Caco-2 (cell line): Measurements from ENCODE around the gene SART1. TPM values are rescaled to one million over a fixed set of nuclear protein-coding genes. Genes with fewer than 3 reads are reported as not detected.

Source experiments
- BruUV-seq: library from RNA; stranded (reverse); fragments of 400-500 nt; replicated peaks from 2 replicates; lab custom pipeline; 2021; lab: Mats Ljungman, UMichigan
- CTCF ChIA-PET: fragments of 300-600 bp; sonication (Branson Sonifier 250); formaldehyde crosslinking; loops from one replicate; lab custom pipeline; 2022; ENCODE audit warnings: antibody characterized with exemption; lab: Charles Lee
- POLR2A ChIA-PET: fragments of 300-600 bp; sonication (Branson Sonifier 250); formaldehyde crosslinking; loops from one replicate; lab custom pipeline; 2022; ENCODE audit warnings: antibody characterized with exemption; lab: Charles Lee
- DNase-seq, 2 experiments: peaks; one replicate each; pipeline versions ENCODE4 v3.0.0 to v3.0.0-alpha.2; 2020 to 2022
- H3K27me3 ChIP-seq: replicated peaks from 2 replicates; pipeline ENCODE4 v1.6.0; 2011; ENCODE audit warnings: low read length; ENCODE audit not compliant: control insufficient read depth, insufficient read depth
- H3K36me3 ChIP-seq: 2 replicates; pipeline ENCODE4 v1.5.1; 2011; ENCODE audit warnings: low read length; ENCODE audit not compliant: control insufficient read depth, insufficient read depth
- H3K4me1 ChIP-seq: fragments of 250-450 bp; sonication (Bioruptor Pico); 2 replicates; pipeline ENCODE4 v1.5.1; 2020; ENCODE audit warnings: mild to moderate bottlenecking
- H3K4me3 ChIP-seq: 2 replicates; pipeline ENCODE4 v1.5.1; 2011; ENCODE audit warnings: low read depth, mild to moderate bottlenecking, control low read depth, low read length
- H3K9me3 ChIP-seq: fragments of 250-450 bp; sonication (Bioruptor Pico); 2 replicates; pipeline ENCODE4 v1.5.1; 2020; ENCODE audit warnings: mild to moderate bottlenecking, moderate library complexity
- H3K27ac Mint-ChIP-seq: one replicate; pipeline ENCODE4 v1.8.0; 2022; ENCODE audit warnings: mixed read lengths; ENCODE audit not compliant: unreplicated experiment
- H3K27me3 Mint-ChIP-seq: one replicate; pipeline ENCODE4 v1.8.0; 2022; ENCODE audit warnings: mixed read lengths; ENCODE audit not compliant: insufficient read depth, unreplicated experiment
- H3K36me3 Mint-ChIP-seq: one replicate; pipeline ENCODE4 v1.8.0; 2022; ENCODE audit warnings: mild to moderate bottlenecking, mixed read lengths; ENCODE audit not compliant: insufficient read depth, unreplicated experiment
- H3K4me1 Mint-ChIP-seq: one replicate; pipeline ENCODE4 v1.8.0; 2022; ENCODE audit warnings: low read depth, mixed read lengths; ENCODE audit not compliant: unreplicated experiment
- H3K4me3 Mint-ChIP-seq: one replicate; pipeline ENCODE4 v1.8.0; 2022; ENCODE audit warnings: mild to moderate bottlenecking, moderate library complexity, mixed read lengths; ENCODE audit not compliant: unreplicated experiment
- H3K9me3 Mint-ChIP-seq: one replicate; pipeline ENCODE4 v1.8.0; 2022; ENCODE audit warnings: mixed read lengths; ENCODE audit not compliant: unreplicated experiment
- CTCF ChIP-seq, 2 experiments: fragments of 200-600 bp in 1 of 2; IDR thresholded peaks; 1 replicate in 1 of 2; 2 replicates in 1 of 2; pipeline versions ENCODE4 v1.5.1 to v1.8.0; 2011 to 2022; ENCODE audit warnings: antibody characterized with exemption in 1 of 2, control low read depth in 1 of 2, inconsistent platforms in 1 of 2, low read depth in 1 of 2, low read length in 1 of 2, mild to moderate bottlenecking in 1 of 2, moderate library complexity in 1 of 2; ENCODE audit not compliant: insufficient read depth in 1 of 2, severe bottlenecking in 1 of 2, unreplicated experiment in 1 of 2
- intact Hi-C: fragments of 100-400 bp; cut with micrococcal nuclease; formaldehyde crosslinking; loops from one replicate; pipeline ENCODE4 v1.10.0; 2022; ENCODE audit not compliant: unreplicated experiment
- total RNA-seq: library from RNA; stranded (reverse); gene quantifications from 2 replicates; pipeline ENCODE4 v1.2.3, GENCODE V29; 2022

The SART1 gene
- total RNA-seq, 1 experiment from 2014 or later = 78.0 TPM

- ChIA-PET CTCF (interaction anchor here (1.0 to 1.4 kb wide), 2 partner anchors 25 to 27 kb away, joined by 4 read pairs; partner anchors contain the start of genes CCDC85B and FIBP), POLR2A (no interaction called here)
- H3K27me3 Mint-ChIP-seq = no peaks in the 10 kb centered on the region
- peaks cover 6% of the 10 kb centered on the region for H3K4me1 Mint-ChIP-seq
- H3K9me3 ChIP-seq = no peaks in the 10 kb centered on the region
- intact Hi-C loops = loop anchor here (5.0 kb wide), 1 partner anchor 47 kb away; the partner anchor contains the start of gene SART1
- no peak overlapping the region for H3K4me3 ChIP-seq
- no peak for DNase-seq
- no peaks in the 10 kb centered on the region for H3K9me3 Mint-ChIP-seq
- H3K4me1 ChIP-seq = peaks cover 19% of the 10 kb centered on the region
- H3K27ac Mint-ChIP-seq = no peak overlapping the region
- TF ChIP-seq CTCF (IDR thresholded peaks at IDR 0.05; ENCODE audit: insufficient read depth in 1 of 2, low read depth in 1 of 2, low read length in 1 of 2, severe bottlenecking in 1 of 2, unreplicated experiment in 1 of 2) = no peak
- no TSS peak for BruUV-seq
- peaks cover 8% of the 10 kb centered on the region for H3K36me3 Mint-ChIP-seq
- no peaks in the 10 kb centered on the region for H3K27me3 ChIP-seq
- no peak overlapping the region for H3K4me3 Mint-ChIP-seq
- H3K36me3 ChIP-seq = no peaks in the 10 kb centered on the region; the same call in 1 of the 2 replicates
Observed at GRCh38 chr11:65915101-65915820, 46.3 kb upstream of the SART1 start.

- POLR2A ChIA-PET = interaction anchor here (0.5 kb wide), 1 partner anchor 28 kb away, joined by 3 read pairs; the partner anchor contains the start of gene FIBP
- Mint-ChIP-seq H3K4me1 (peaks cover 6% of the 10 kb centered on the region), H3K27me3 (no peaks in the 10 kb centered on the region), H3K9me3 (no peaks in the 10 kb centered on the region), H3K36me3 (peaks cover 8% of the 10 kb centered on the region), H3K4me3 (peak overlapping the region; percentile 68), H3K27ac (no peak overlapping the region)
- intact Hi-C loops = loop anchor here (5.0 kb wide), 1 partner anchor 46 kb away; the partner anchor contains the start of gene SART1
- no peak for TF ChIP-seq CTCF (IDR thresholded peaks at IDR 0.05; ENCODE audit: insufficient read depth in 1 of 2, low read depth in 1 of 2, low read length in 1 of 2, severe bottlenecking in 1 of 2, unreplicated experiment in 1 of 2)
- Histone ChIP-seq H3K36me3 (no peaks in the 10 kb centered on the region; the same call in 1 of the 2 replicates), H3K9me3 (no peaks in the 10 kb centered on the region), H3K27me3 (no peaks in the 10 kb centered on the region), H3K4me3 (no peak overlapping the region), H3K4me1 (peaks cover 23% of the 10 kb centered on the region)
- DNase-seq = no peak
- no TSS peak for BruUV-seq
- CTCF ChIA-PET = interaction anchor here (1.0 to 1.4 kb wide), 2 partner anchors 26 to 27 kb away, joined by 4 read pairs; partner anchors contain the start of genes CCDC85B and FIBP
Observed at GRCh38 chr11:65915821-65916251, 45.7 kb upstream of the SART1 start.

GRCh38 chr11:65916391-65916790, 45.1 kb upstream of the SART1 start:
- Mint-ChIP-seq H3K36me3 (peaks cover 8% of the 10 kb centered on the region), H3K4me3 (peak overlapping the region; percentile 68), H3K27me3 (no peaks in the 10 kb centered on the region), H3K9me3 (no peaks in the 10 kb centered on the region), H3K4me1 (peaks cover 5% of the 10 kb centered on the region), H3K27ac (peak overlapping the region; percentile 68)
- Histone ChIP-seq H3K4me3 (no peak overlapping the region), H3K36me3 (no peaks in the 10 kb centered on the region; the same call in 1 of the 2 replicates), H3K27me3 (no peaks in the 10 kb centered on the region), H3K9me3 (no peaks in the 10 kb centered on the region), H3K4me1 (peaks cover 23% of the 10 kb centered on the region)
- ChIA-PET POLR2A (interaction anchor here (0.5 kb wide), 1 partner anchor 28 kb away, joined by 3 read pairs; the partner anchor contains the start of gene FIBP), CTCF (interaction anchor here (1.0 kb wide), 1 partner anchor 28 kb away, joined by 4 read pairs; the partner anchor contains the start of gene FIBP)
- TF ChIP-seq CTCF (IDR thresholded peaks at IDR 0.05; ENCODE audit: insufficient read depth in 1 of 2, low read depth in 1 of 2, low read length in 1 of 2, severe bottlenecking in 1 of 2, unreplicated experiment in 1 of 2) = no peak
- no TSS peak for BruUV-seq
- DNase-seq = no peak
- intact Hi-C loops = loop anchor here (5.0 kb wide), 1 partner anchor 46 kb away; the partner anchor contains the start of gene SART1
